ENCODE results near the gene SERPINA4.
"Not testable (repeated sequence)": the region's sequence is repeated elsewhere in the genome, so short reads cannot be mapped to it uniquely, and the experiment has no call there.

Gene SERPINA4

GRCh38 chr14:94571395-94571794 is 10.2 kb downstream of the SERPINA4 start:
- Mint-ChIP-seq H3K27ac (no peak overlapping the region), H3K4me1 (no peaks in the 10 kb centered on the region), H3K9me3 (peaks cover 2% of the 10 kb centered on the region), H3K36me3 (no peaks in the 10 kb centered on the region), H3K27me3 (no peaks in the 10 kb centered on the region), H3K4me3 (no peak overlapping the region)
- ATAC-seq: no peak

- Mint-ChIP-seq H3K36me3 (no peaks in the 10 kb centered on the region), H3K4me1 (no peaks in the 10 kb centered on the region), H3K27ac (no peak overlapping the region), H3K4me3 (no peak overlapping the region), H3K9me3 (no peaks in the 10 kb centered on the region), H3K27me3 (no peaks in the 10 kb centered on the region)
- ATAC-seq: no peak
These were observed 10.7 kb downstream of the SERPINA4 start for GRCh38 chr14:94571950-94572349.

GRCh38 chr14:94572637-94573303 is 11.5 kb downstream of the SERPINA4 start:
- no peak for ATAC-seq

GRCh38 chr14:94573475-94574277 is 12.4 kb downstream of the SERPINA4 start:
- Mint-ChIP-seq H3K36me3 (no peaks in the 10 kb centered on the region), H3K4me3 (no peak overlapping the region), H3K9me3 (no peaks in the 10 kb centered on the region), H3K4me1 (no peaks in the 10 kb centered on the region), H3K27me3 (no peaks in the 10 kb centered on the region), H3K27ac (no peak overlapping the region)
- ATAC-seq: no peak

More at GRCh38 chr14:94572637-94573303, 11.5 kb downstream of the SERPINA4 start:
- H3K36me3 Mint-ChIP-seq: no peaks in the 10 kb centered on the region
- no peaks in the 10 kb centered on the region for H3K9me3 Mint-ChIP-seq
- no peaks in the 10 kb centered on the region for H3K27me3 Mint-ChIP-seq
- H3K4me3 Mint-ChIP-seq: no peak overlapping the region
- no peak overlapping the region for H3K27ac Mint-ChIP-seq
- H3K4me1 Mint-ChIP-seq: no peaks in the 10 kb centered on the region

GRCh38 chr14:94574336-94574735 is 13.1 kb downstream of the SERPINA4 start:
- H3K4me1 Mint-ChIP-seq: no peaks in the 10 kb centered on the region
- H3K4me3 Mint-ChIP-seq: no peak overlapping the region
- H3K9me3 Mint-ChIP-seq: no peaks in the 10 kb centered on the region
- ATAC-seq: no peak
- no peaks in the 10 kb centered on the region for H3K36me3 Mint-ChIP-seq
- H3K27me3 Mint-ChIP-seq: no peaks in the 10 kb centered on the region
- H3K27ac Mint-ChIP-seq: no peak overlapping the region

GRCh38 chr14:94575730-94576585 is 14.7 kb downstream of the SERPINA4 start:
- H3K9me3 Mint-ChIP-seq: no peaks in the 10 kb centered on the region
- no peaks in the 10 kb centered on the region for H3K27me3 Mint-ChIP-seq
- no peaks in the 10 kb centered on the region for H3K36me3 Mint-ChIP-seq
- H3K4me1 Mint-ChIP-seq: no peaks in the 10 kb centered on the region
- no peak overlapping the region for H3K4me3 Mint-ChIP-seq
- no peak for ATAC-seq
- no peak overlapping the region for H3K27ac Mint-ChIP-seq

- H3K27ac Mint-ChIP-seq, H3K4me3 Mint-ChIP-seq, H3K36me3 Mint-ChIP-seq, H3K9me3 Mint-ChIP-seq, H3K4me1 Mint-ChIP-seq, ATAC-seq, H3K27me3 Mint-ChIP-seq: not testable (repeated sequence)
These were observed 16.2 kb downstream of the SERPINA4 start for GRCh38 chr14:94577472-94577871.

GRCh38 chr14:94578712-94579111 is 17.5 kb downstream of the SERPINA4 start:
- Mint-ChIP-seq H3K36me3 (no peaks in the 10 kb centered on the region), H3K9me3 (no peaks in the 10 kb centered on the region), H3K27me3 (no peaks in the 10 kb centered on the region), H3K27ac (no peak overlapping the region), H3K4me3 (no peak overlapping the region), H3K4me1 (no peaks in the 10 kb centered on the region)
- ATAC-seq: no peak

- no peaks in the 10 kb centered on the region for H3K36me3 Mint-ChIP-seq
- H3K27ac Mint-ChIP-seq: no peak within 1 kb of the TSS
- H3K4me3 Mint-ChIP-seq: no peak within 1 kb of the TSS
- no peaks in the 10 kb centered on the region for H3K4me1 Mint-ChIP-seq
- no peaks in the 10 kb centered on the region for H3K9me3 Mint-ChIP-seq
- no peaks in the 10 kb centered on the region for H3K27me3 Mint-ChIP-seq
- no peak for ATAC-seq
These were observed 20.1 kb downstream of the SERPINA4 start, which contains the start of gene SERPINA5 for GRCh38 chr14:94581127-94581999. Gene SERPINA5 (plus strand): TSS chr14:94581426. CDS start chr14:94587363, 5,937 bp downstream.

- H3K4me3 Mint-ChIP-seq: no peak overlapping the region
These were observed 21.0 kb downstream of the SERPINA4 start for GRCh38 chr14:94582199-94582750.

GRCh38 chr14:94582851-94583250 is 21.6 kb downstream of the SERPINA4 start:
- Mint-ChIP-seq H3K27ac (no peak overlapping the region), H3K36me3 (no peaks in the 10 kb centered on the region)

More at GRCh38 chr14:94582199-94582750, 21.0 kb downstream of the SERPINA4 start:
- ATAC-seq: no peak
- Mint-ChIP-seq H3K9me3 (no peaks in the 10 kb centered on the region), H3K27ac (no peak overlapping the region), H3K27me3 (no peaks in the 10 kb centered on the region), H3K4me1 (no peaks in the 10 kb centered on the region), H3K36me3 (no peaks in the 10 kb centered on the region)

GRCh38 chr14:94583557-94583956 is 22.3 kb downstream of the SERPINA4 start:
- no peak overlapping the region for H3K4me3 Mint-ChIP-seq
- no peaks in the 10 kb centered on the region for H3K36me3 Mint-ChIP-seq
- H3K27ac Mint-ChIP-seq: no peak overlapping the region
- no peaks in the 10 kb centered on the region for H3K27me3 Mint-ChIP-seq
- H3K4me1 Mint-ChIP-seq: no peaks in the 10 kb centered on the region
- no peak for ATAC-seq
- no peaks in the 10 kb centered on the region for H3K9me3 Mint-ChIP-seq

More at GRCh38 chr14:94582851-94583250, 21.6 kb downstream of the SERPINA4 start:
- no peaks in the 10 kb centered on the region for H3K4me1 Mint-ChIP-seq
- no peak for ATAC-seq
- H3K4me3 Mint-ChIP-seq: no peak overlapping the region
- no peaks in the 10 kb centered on the region for H3K27me3 Mint-ChIP-seq
- H3K9me3 Mint-ChIP-seq: no peaks in the 10 kb centered on the region

GRCh38 chr14:94584591-94585280 is 23.5 kb downstream of the SERPINA4 start:
- Mint-ChIP-seq H3K27me3 (no peaks in the 10 kb centered on the region), H3K4me1 (no peaks in the 10 kb centered on the region), H3K9me3 (no peaks in the 10 kb centered on the region), H3K27ac (no peak overlapping the region), H3K36me3 (no peaks in the 10 kb centered on the region), H3K4me3 (no peak overlapping the region)
- ATAC-seq: no peak

- no peak overlapping the region for H3K4me3 Mint-ChIP-seq
- H3K9me3 Mint-ChIP-seq: peaks cover 10% of the 10 kb centered on the region
- H3K36me3 Mint-ChIP-seq: no peaks in the 10 kb centered on the region
- no peaks in the 10 kb centered on the region for H3K27me3 Mint-ChIP-seq
- H3K4me1 Mint-ChIP-seq: no peaks in the 10 kb centered on the region
- no peak for ATAC-seq
- H3K27ac Mint-ChIP-seq: no peak overlapping the region
These were observed 25.4 kb downstream of the SERPINA4 start for GRCh38 chr14:94586635-94587034.

Measured in stimulated activated memory B cell treated with anti-CD40 and anti-IgM and Interleukin-4, amounts not matched to agents 10 μg/mL and 1 μg/mL and 100 μg/mL, for 72 hours (primary cell).